Ascending aorta (tissue), 2 donors: ENCODE data around the gene USP15. TPM values are rescaled to one million over a fixed set of nuclear protein-coding genes. Genes with fewer than 3 reads are reported as not detected.

Experiments
- DNase-seq, 2 donors: peaks; one replicate each; pipeline ENCODE4 v3.0.0-alpha.2; 2019; ENCODE audit warnings: low spot score in 2 of 2
- H3K27ac ChIP-seq, 2 donors: fragments of 200-600 bp; sonication (generic); one replicate each; pipeline ENCODE4 v1.5.1; 2016 to 2017; ENCODE audit warnings: mild to moderate bottlenecking in 1 of 2
- H3K27me3 ChIP-seq: fragments of 200-600 bp; sonication (generic); one replicate; pipeline ENCODE4 v1.5.1; 2017
- H3K36me3 ChIP-seq, 2 donors: fragments of 200-600 bp; sonication (generic); one replicate each; pipeline ENCODE4 v1.5.1; 2016
- H3K4me1 ChIP-seq, 2 donors: fragments of 200-600 bp; sonication (generic); one replicate each; pipeline ENCODE4 v1.5.1; 2016 to 2017; ENCODE audit warnings: mild to moderate bottlenecking in 1 of 2
- H3K4me3 ChIP-seq, 2 donors: fragments of 200-600 bp; sonication (generic); one replicate each; pipeline ENCODE4 v1.5.1; 2016 to 2017; ENCODE audit warnings: mild to moderate bottlenecking in 1 of 2
- H3K9me3 ChIP-seq, 2 donors: fragments of 200-600 bp; sonication (generic); one replicate each; pipeline ENCODE4 v1.5.1; 2016
- intact Hi-C: fragments of 100-400 bp; cut with DNase I; formaldehyde crosslinking; loops from one replicate; pipeline ENCODE4 v1.15.1; 2023
- total RNA-seq: library from RNA; depleted of rRNA; stranded (reverse); fragments of >200 nt; gene quantifications from one replicate; pipeline ENCODE4 v1.1.0, GENCODE V29; 2016
- TF ChIP-seq, protein P1 (sequence below), 3 experiments: fragments of 200-600 bp in 2 of 3; fragments of 450-650 bp in 1 of 3; sonication (generic) in 2 of 3; IDR thresholded peaks; one replicate each; pipeline ENCODE4 v1.5.1; 2016 to 2019; ENCODE audit warnings: antibody characterized with exemption in 3 of 3, mild to moderate bottlenecking in 1 of 3, moderate library complexity in 1 of 3

The USP15 gene
- total RNA-seq, 1 donor from 2014 or later: 48.2 TPM

DNA sequence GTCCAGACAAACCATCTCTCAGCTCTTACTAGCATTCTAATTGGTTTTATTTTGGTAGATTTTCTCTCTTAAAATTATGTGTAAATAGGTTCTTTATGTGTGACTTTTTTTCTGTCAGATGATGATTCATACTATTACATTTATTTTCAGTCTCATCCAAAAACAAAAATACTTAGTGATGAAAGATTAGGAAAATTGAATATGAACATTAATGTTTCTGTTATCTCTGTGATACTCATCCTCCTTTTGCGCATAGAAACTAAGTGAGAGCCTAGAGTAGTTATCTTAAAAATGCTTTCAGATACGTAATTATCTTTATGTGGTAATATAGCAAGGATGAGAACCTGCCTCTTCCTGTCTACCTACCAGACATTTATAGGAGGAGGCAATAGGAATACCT is 122.3 kb downstream of the USP15 start:
- TF ChIP-seq, protein P1, sequence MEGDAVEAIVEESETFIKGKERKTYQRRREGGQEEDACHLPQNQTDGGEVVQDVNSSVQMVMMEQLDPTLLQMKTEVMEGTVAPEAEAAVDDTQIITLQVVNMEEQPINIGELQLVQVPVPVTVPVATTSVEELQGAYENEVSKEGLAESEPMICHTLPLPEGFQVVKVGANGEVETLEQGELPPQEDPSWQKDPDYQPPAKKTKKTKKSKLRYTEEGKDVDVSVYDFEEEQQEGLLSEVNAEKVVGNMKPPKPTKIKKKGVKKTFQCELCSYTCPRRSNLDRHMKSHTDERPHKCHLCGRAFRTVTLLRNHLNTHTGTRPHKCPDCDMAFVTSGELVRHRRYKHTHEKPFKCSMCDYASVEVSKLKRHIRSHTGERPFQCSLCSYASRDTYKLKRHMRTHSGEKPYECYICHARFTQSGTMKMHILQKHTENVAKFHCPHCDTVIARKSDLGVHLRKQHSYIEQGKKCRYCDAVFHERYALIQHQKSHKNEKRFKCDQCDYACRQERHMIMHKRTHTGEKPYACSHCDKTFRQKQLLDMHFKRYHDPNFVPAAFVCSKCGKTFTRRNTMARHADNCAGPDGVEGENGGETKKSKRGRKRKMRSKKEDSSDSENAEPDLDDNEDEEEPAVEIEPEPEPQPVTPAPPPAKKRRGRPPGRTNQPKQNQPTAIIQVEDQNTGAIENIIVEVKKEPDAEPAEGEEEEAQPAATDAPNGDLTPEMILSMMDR (IDR thresholded peaks at IDR 0.05): no peak
- H3K27ac ChIP-seq: no peak overlapping the region
- H3K4me1 ChIP-seq: no peaks in the 10 kb centered on the region
- peaks cover 0 to 14% of the 10 kb centered on the region in 2 donors for H3K36me3 ChIP-seq
- intact Hi-C loops: no loop called here
- DNase-seq: no peak
- H3K27me3 ChIP-seq: no peaks in the 10 kb centered on the region
- H3K9me3 ChIP-seq: no peaks in the 10 kb centered on the region
- no peak overlapping the region for H3K4me3 ChIP-seq

GRCh38 chr12:62396750-62397149 is 136.5 kb downstream of the USP15 start:
- peaks cover 38 to 74% of the 10 kb centered on the region in 2 donors for H3K36me3 ChIP-seq

GRCh38 chr12:62400135-62400534 is 139.9 kb downstream of the USP15 start:
- TF ChIP-seq, protein P1 (IDR thresholded peaks at IDR 0.05): no peak
- Histone ChIP-seq H3K9me3 (no peaks in the 10 kb centered on the region), H3K36me3 (peaks cover 23 to 61% of the 10 kb centered on the region in 2 donors), H3K27me3 (no peaks in the 10 kb centered on the region), H3K4me1 (no peaks in the 10 kb centered on the region), H3K4me3 (no peak overlapping the region), H3K27ac (no peak overlapping the region)
- intact Hi-C loops: no loop called here
- DNase-seq: no peak

More at GRCh38 chr12:62396750-62397149, 136.5 kb downstream of the USP15 start:
- DNase-seq: no peak
- no peak overlapping the region for H3K27ac ChIP-seq
- TF ChIP-seq, protein P1 (IDR thresholded peaks at IDR 0.05): no peak
- intact Hi-C loops: no loop called here
- no peaks in the 10 kb centered on the region for H3K4me1 ChIP-seq
- no peaks in the 10 kb centered on the region for H3K9me3 ChIP-seq
- no peak overlapping the region for H3K4me3 ChIP-seq
- no peaks in the 10 kb centered on the region for H3K27me3 ChIP-seq

DNA sequence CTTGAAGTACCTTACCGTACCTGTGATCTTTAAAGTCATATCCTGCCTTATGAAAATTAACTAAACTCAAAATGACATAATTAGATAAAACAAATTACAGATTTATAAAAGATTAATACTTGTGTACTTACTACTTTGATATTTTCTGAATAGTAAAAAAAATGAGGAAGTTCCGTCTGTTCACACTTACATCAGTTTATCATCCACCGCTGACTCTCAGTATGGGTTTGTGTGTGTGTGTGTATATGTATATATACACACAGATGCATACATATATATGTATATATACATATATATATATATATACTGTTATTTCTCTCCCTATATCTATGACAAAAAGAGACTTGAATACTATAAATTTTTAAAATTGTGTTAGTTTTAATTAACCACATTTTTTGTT is 141.4 kb downstream of the USP15 start:
- DNase-seq: no peak
- Histone ChIP-seq H3K9me3 (no peaks in the 10 kb centered on the region), H3K27me3 (no peaks in the 10 kb centered on the region), H3K4me3 (no peak overlapping the region), H3K36me3 (peaks cover 18 to 47% of the 10 kb centered on the region in 2 donors), H3K27ac (no peak overlapping the region), H3K4me1 (no peaks in the 10 kb centered on the region)
- TF ChIP-seq, protein P1 (IDR thresholded peaks at IDR 0.05): no peak
- intact Hi-C loops: no loop called here

DNA sequence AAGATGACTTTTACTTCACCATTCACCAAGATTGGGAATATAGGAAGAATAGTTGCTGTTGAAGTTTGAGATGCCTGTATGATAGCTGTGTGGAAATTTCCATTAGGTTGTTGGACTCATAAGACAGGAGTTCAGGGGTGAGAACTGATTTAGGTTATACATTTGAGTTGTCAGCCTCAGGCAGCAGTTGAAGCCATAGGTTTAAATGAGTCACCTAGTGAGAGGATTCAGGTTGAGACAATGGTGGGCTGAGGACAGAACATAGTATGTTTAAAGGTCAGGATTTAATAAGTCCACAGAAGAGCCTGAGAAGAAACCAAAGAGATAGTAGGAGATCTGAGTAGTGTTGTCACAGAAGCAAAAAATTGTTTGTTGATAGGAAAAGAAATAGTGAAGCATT is 142.8 kb downstream of the USP15 start:
- H3K9me3 ChIP-seq: no peaks in the 10 kb centered on the region
- no peak overlapping the region for H3K4me3 ChIP-seq
- peaks cover 9 to 42% of the 10 kb centered on the region in 2 donors for H3K36me3 ChIP-seq
- no peaks in the 10 kb centered on the region for H3K27me3 ChIP-seq
- DNase-seq: no peak
- no peak overlapping the region for H3K27ac ChIP-seq
- no peaks in the 10 kb centered on the region for H3K4me1 ChIP-seq
- TF ChIP-seq, protein P1 (IDR thresholded peaks at IDR 0.05): no peak
- intact Hi-C loops: no loop called here

GRCh38 chr12:62407587-62407986 is 147.4 kb downstream of the USP15 start:
- no peak overlapping the region for H3K4me3 ChIP-seq
- H3K4me1 ChIP-seq: no peaks in the 10 kb centered on the region
- H3K36me3 ChIP-seq: peaks cover 3 to 11% of the 10 kb centered on the region in 2 donors
- no peaks in the 10 kb centered on the region for H3K27me3 ChIP-seq
- DNase-seq: no peak
- H3K27ac ChIP-seq: no peak overlapping the region
- no peaks in the 10 kb centered on the region for H3K9me3 ChIP-seq
- intact Hi-C loops: no loop called here
- TF ChIP-seq, protein P1 (IDR thresholded peaks at IDR 0.05): no peak
